ENCODE measurements around the gene OOSP3. TPM values are rescaled to one million over a fixed set of nuclear protein-coding genes. Genes with fewer than 3 reads are reported as not detected.
"Not testable (repeated sequence)": the region's sequence is repeated elsewhere in the genome, so short reads cannot be mapped to it uniquely, and the experiment has no call there.

The OOSP3 gene
- total and polyA plus RNA-seq, 2 donors: 0.05 TPM; not detected in 1

GRCh38 chr11:59891781-59892181 is 13.2 kb downstream of the OOSP3 start:
- 81% methylated on average over 4 of the region's 4 CpGs for WGBS
- DNase-seq (ENCODE audit: low read depth in 6 of 9, low spot score in 9 of 9): no peak
- no peak overlapping the region for H3K27ac ChIP-seq (ENCODE audit: low read depth in 1 of 2, low read length in 1 of 2)

GRCh38 chr11:59894616-59895015 is 16.0 kb downstream of the OOSP3 start:
- H3K9me3 ChIP-seq (ENCODE audit: control insufficient read depth in 2 of 2, insufficient read depth in 1 of 2, low read length in 1 of 2): no peaks in the 10 kb centered on the region
- H3K36me3 ChIP-seq (ENCODE audit: control insufficient read depth in 2 of 2, insufficient read depth in 2 of 2, low read length in 1 of 2): no peaks in the 10 kb centered on the region
- no peak for DNase-seq (ENCODE audit: low read depth in 6 of 9, low spot score in 9 of 9)
- no peaks in the 10 kb centered on the region for H3K4me1 ChIP-seq (ENCODE audit: control insufficient read depth in 2 of 2, insufficient read depth in 2 of 2, low read length in 2 of 2)
- no peaks in the 10 kb centered on the region for H3K27me3 ChIP-seq (ENCODE audit: control insufficient read depth in 2 of 2, insufficient read depth in 1 of 2, low read length in 1 of 2)
- H3K4me3 ChIP-seq (ENCODE audit: low read length in 2 of 2): no peak overlapping the region
- WGBS: 93% methylated on average over 1 of the region's 1 CpG
- H3K27ac ChIP-seq (ENCODE audit: low read depth in 1 of 2, low read length in 1 of 2): no peak overlapping the region

More at GRCh38 chr11:59891781-59892181, 13.2 kb downstream of the OOSP3 start:
- Histone ChIP-seq H3K36me3 (ENCODE audit: control insufficient read depth in 2 of 2, insufficient read depth in 2 of 2, low read length in 1 of 2) (no peaks in the 10 kb centered on the region), H3K4me3 (ENCODE audit: low read length in 2 of 2) (no peak overlapping the region), H3K9me3 (ENCODE audit: control insufficient read depth in 2 of 2, insufficient read depth in 1 of 2, low read length in 1 of 2) (no peaks in the 10 kb centered on the region), H3K4me1 (ENCODE audit: control insufficient read depth in 2 of 2, insufficient read depth in 2 of 2, low read length in 2 of 2) (no peaks in the 10 kb centered on the region), H3K27me3 (ENCODE audit: control insufficient read depth in 2 of 2, insufficient read depth in 1 of 2, low read length in 1 of 2) (no peaks in the 10 kb centered on the region)

DNA sequence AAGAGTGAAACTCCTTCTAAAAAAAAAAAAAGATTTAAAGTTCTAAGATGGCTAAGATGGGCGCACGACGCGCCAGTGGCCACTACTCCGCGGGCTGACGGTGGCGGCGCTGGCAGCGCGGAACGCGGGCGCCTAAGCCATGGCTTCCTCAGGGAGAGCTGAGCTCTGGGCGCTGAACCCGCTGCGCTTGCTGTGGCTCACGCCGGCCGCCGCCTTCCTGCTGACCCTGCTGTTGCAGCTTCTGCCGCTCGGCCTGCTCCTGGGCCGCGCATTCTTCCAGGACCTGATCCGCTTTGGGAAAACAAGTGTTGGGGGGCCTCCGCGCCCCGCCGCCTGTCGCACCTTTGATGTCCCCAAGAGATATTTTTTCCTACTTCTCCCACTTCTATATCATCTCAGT is 19.5 kb downstream of the OOSP3 start:
- Histone ChIP-seq H3K4me1 (ENCODE audit: control insufficient read depth in 2 of 2, insufficient read depth in 2 of 2, low read length in 2 of 2) (no peaks in the 10 kb centered on the region), H3K36me3 (ENCODE audit: control insufficient read depth in 2 of 2, insufficient read depth in 2 of 2, low read length in 1 of 2) (no peaks in the 10 kb centered on the region), H3K27ac (ENCODE audit: low read depth in 1 of 2, low read length in 1 of 2) (no peak overlapping the region), H3K4me3 (ENCODE audit: low read length in 2 of 2) (no peak overlapping the region), H3K27me3 (ENCODE audit: control insufficient read depth in 2 of 2, insufficient read depth in 1 of 2, low read length in 1 of 2) (no peaks in the 10 kb centered on the region), H3K9me3 (ENCODE audit: control insufficient read depth in 2 of 2, insufficient read depth in 1 of 2, low read length in 1 of 2) (no peaks in the 10 kb centered on the region)
- no peak for DNase-seq (ENCODE audit: low read depth in 6 of 9, low spot score in 9 of 9)
- WGBS: 98% methylated on average over 31 of the region's 31 CpGs

- no peak overlapping the region for H3K27ac ChIP-seq (ENCODE audit: low read depth in 1 of 2, low read length in 1 of 2)
- H3K4me3 ChIP-seq (ENCODE audit: low read length in 2 of 2): no peak overlapping the region
- no peaks in the 10 kb centered on the region for H3K27me3 ChIP-seq (ENCODE audit: control insufficient read depth in 2 of 2, insufficient read depth in 1 of 2, low read length in 1 of 2)
- 98% methylated on average over 7 of the region's 7 CpGs for WGBS
- H3K36me3 ChIP-seq (ENCODE audit: control insufficient read depth in 2 of 2, insufficient read depth in 2 of 2, low read length in 1 of 2): no peaks in the 10 kb centered on the region
- DNase-seq (ENCODE audit: low read depth in 6 of 9, low spot score in 9 of 9): no peak
- no peaks in the 10 kb centered on the region for H3K4me1 ChIP-seq (ENCODE audit: control insufficient read depth in 2 of 2, insufficient read depth in 2 of 2, low read length in 2 of 2)
- H3K9me3 ChIP-seq (ENCODE audit: control insufficient read depth in 2 of 2, insufficient read depth in 1 of 2, low read length in 1 of 2): no peaks in the 10 kb centered on the region
Observed at GRCh38 chr11:59898650-59899049, 20.1 kb downstream of the OOSP3 start.

DNA sequence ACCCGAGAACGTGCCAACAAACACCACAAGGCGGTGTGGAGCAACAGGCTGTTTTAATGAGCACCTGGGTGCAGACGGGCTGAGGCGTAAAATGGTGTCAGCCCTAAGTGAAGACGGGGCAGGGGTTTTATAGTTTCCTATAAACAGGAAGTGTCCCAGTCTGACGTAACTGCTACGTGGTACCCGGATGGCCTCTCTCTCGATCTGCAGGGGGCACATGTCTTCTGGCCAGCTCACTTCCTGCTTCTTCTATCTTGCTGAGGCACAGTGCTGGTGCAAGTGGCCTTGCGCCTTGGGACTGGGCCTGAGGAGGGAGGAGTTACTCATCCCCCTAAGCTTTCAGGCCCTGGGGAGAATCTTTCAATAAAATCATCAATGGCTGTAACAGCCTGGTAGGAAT is 20.9 kb downstream of the OOSP3 start:
- Histone ChIP-seq H3K4me1 (ENCODE audit: control insufficient read depth in 2 of 2, insufficient read depth in 2 of 2, low read length in 2 of 2) (no peaks in the 10 kb centered on the region), H3K27ac (ENCODE audit: low read depth in 1 of 2, low read length in 1 of 2) (no peak overlapping the region), H3K9me3 (ENCODE audit: control insufficient read depth in 2 of 2, insufficient read depth in 1 of 2, low read length in 1 of 2) (no peaks in the 10 kb centered on the region), H3K4me3 (ENCODE audit: low read length in 2 of 2) (no peak overlapping the region), H3K36me3 (ENCODE audit: control insufficient read depth in 2 of 2, insufficient read depth in 2 of 2, low read length in 1 of 2) (no peaks in the 10 kb centered on the region), H3K27me3 (ENCODE audit: control insufficient read depth in 2 of 2, insufficient read depth in 1 of 2, low read length in 1 of 2) (no peaks in the 10 kb centered on the region)
- DNase-seq (ENCODE audit: low read depth in 6 of 9, low spot score in 9 of 9): no peak
- 95% methylated on average over 11 of the region's 11 CpGs for WGBS

DNA sequence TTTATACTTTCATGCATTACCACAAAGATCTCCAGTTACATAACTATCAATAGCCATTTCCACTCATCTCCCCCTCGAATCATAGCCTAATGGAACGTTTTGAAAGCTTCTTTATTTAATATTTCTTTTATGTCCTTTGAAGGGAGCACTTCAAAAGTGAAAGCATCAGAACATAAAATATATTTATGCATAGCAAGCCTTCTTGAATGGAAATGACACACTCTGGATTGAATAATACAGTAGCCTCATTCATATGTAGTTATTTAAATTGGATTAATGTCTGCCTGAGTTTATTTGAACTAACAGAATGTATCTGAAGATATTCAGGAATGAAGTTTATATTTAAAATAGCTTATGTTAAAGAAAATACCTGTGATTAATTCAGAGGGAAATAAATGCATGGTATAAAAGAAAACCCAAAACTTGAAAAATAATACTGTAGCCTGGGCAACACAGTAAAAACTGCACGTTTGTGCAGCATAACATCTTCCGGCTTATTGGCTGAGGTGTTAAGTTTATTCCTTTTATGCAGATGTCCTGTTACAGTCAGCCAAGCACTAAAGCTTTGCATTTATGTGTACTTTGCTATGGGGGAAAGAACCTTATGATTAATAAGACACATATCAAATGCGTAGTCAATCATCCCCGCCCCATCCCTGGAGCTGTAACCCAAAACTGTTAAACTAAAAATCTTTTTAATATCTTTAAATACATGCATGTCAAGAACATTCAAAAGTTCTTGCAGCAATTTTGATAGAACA is 22.0 kb downstream of the OOSP3 start:
- H3K4me3 ChIP-seq (ENCODE audit: low read length in 2 of 2): no peak overlapping the region
- no peaks in the 10 kb centered on the region for H3K9me3 ChIP-seq (ENCODE audit: control insufficient read depth in 2 of 2, insufficient read depth in 1 of 2, low read length in 1 of 2)
- 88% methylated on average over 6 of the region's 6 CpGs for WGBS
- no peak overlapping the region for H3K27ac ChIP-seq (ENCODE audit: low read depth in 1 of 2, low read length in 1 of 2)
- H3K4me1 ChIP-seq (ENCODE audit: control insufficient read depth in 2 of 2, insufficient read depth in 2 of 2, low read length in 2 of 2): no peaks in the 10 kb centered on the region
- H3K36me3 ChIP-seq (ENCODE audit: control insufficient read depth in 2 of 2, insufficient read depth in 2 of 2, low read length in 1 of 2): no peaks in the 10 kb centered on the region
- H3K27me3 ChIP-seq (ENCODE audit: control insufficient read depth in 2 of 2, insufficient read depth in 1 of 2, low read length in 1 of 2): no peaks in the 10 kb centered on the region
- no peak for DNase-seq (ENCODE audit: low read depth in 6 of 9, low spot score in 9 of 9)

GRCh38 chr11:59901306-59901705 is 22.7 kb downstream of the OOSP3 start:
- H3K9me3 ChIP-seq (ENCODE audit: control insufficient read depth in 2 of 2, insufficient read depth in 1 of 2, low read length in 1 of 2): no peaks in the 10 kb centered on the region
- WGBS: 82% methylated on average over 1 of the region's 1 CpG
- no peaks in the 10 kb centered on the region for H3K4me1 ChIP-seq (ENCODE audit: control insufficient read depth in 2 of 2, insufficient read depth in 2 of 2, low read length in 2 of 2)
- no peak overlapping the region for H3K27ac ChIP-seq (ENCODE audit: low read depth in 1 of 2, low read length in 1 of 2)
- no peaks in the 10 kb centered on the region for H3K27me3 ChIP-seq (ENCODE audit: control insufficient read depth in 2 of 2, insufficient read depth in 1 of 2, low read length in 1 of 2)
- H3K36me3 ChIP-seq (ENCODE audit: control insufficient read depth in 2 of 2, insufficient read depth in 2 of 2, low read length in 1 of 2): no peaks in the 10 kb centered on the region
- DNase-seq (ENCODE audit: low read depth in 6 of 9, low spot score in 9 of 9): no peak
- no peak overlapping the region for H3K4me3 ChIP-seq (ENCODE audit: low read length in 2 of 2)

GRCh38 chr11:59903569-59903968 is 25.0 kb downstream of the OOSP3 start:
- not testable (repeated sequence) for H3K9me3 ChIP-seq (ENCODE audit: control insufficient read depth in 2 of 2, insufficient read depth in 1 of 2, low read length in 1 of 2); H3K27me3 ChIP-seq (ENCODE audit: control insufficient read depth in 2 of 2, insufficient read depth in 1 of 2, low read length in 1 of 2); H3K4me3 ChIP-seq (ENCODE audit: low read length in 2 of 2); H3K27ac ChIP-seq (ENCODE audit: low read depth in 1 of 2, low read length in 1 of 2); H3K4me1 ChIP-seq (ENCODE audit: control insufficient read depth in 2 of 2, insufficient read depth in 2 of 2, low read length in 2 of 2); DNase-seq (ENCODE audit: low read depth in 6 of 9, low spot score in 9 of 9); H3K36me3 ChIP-seq (ENCODE audit: control insufficient read depth in 2 of 2, insufficient read depth in 2 of 2, low read length in 1 of 2)
- 96% methylated on average over 2 of the region's 2 CpGs for whole genome bisulfite sequencing

- H3K27ac ChIP-seq (ENCODE audit: low read depth in 1 of 2, low read length in 1 of 2): no peak overlapping the region
- no peaks in the 10 kb centered on the region for H3K27me3 ChIP-seq (ENCODE audit: control insufficient read depth in 2 of 2, insufficient read depth in 1 of 2, low read length in 1 of 2)
- no peak for DNase-seq (ENCODE audit: low read depth in 6 of 9, low spot score in 9 of 9)
- H3K4me3 ChIP-seq (ENCODE audit: low read length in 2 of 2): no peak overlapping the region
- H3K9me3 ChIP-seq (ENCODE audit: control insufficient read depth in 2 of 2, insufficient read depth in 1 of 2, low read length in 1 of 2): peaks cover 1 to 2% of the 10 kb centered on the region in 2 donors
- no peaks in the 10 kb centered on the region for H3K36me3 ChIP-seq (ENCODE audit: control insufficient read depth in 2 of 2, insufficient read depth in 2 of 2, low read length in 1 of 2)
- H3K4me1 ChIP-seq (ENCODE audit: control insufficient read depth in 2 of 2, insufficient read depth in 2 of 2, low read length in 2 of 2): no peaks in the 10 kb centered on the region
- WGBS: 99% methylated on average over 2 of the region's 2 CpGs
Observed at GRCh38 chr11:59918480-59918879, 39.9 kb downstream of the OOSP3 start.
